ENCODE measurements around the gene C16orf74.

The C16orf74 gene

GRCh38 chr16:85720302-85720637 lies 30.6 kb downstream of the C16orf74 start:
- no peaks in the 10 kb centered on the region for H3K79me2 ChIP-seq (ENCODE audit: low read length)

GRCh38 chr16:85719605-85720301 lies 31.1 kb downstream of the C16orf74 start:
- H3K4me3 ChIP-seq (ENCODE audit: low read length) = no peak overlapping the region
- H3K79me2 ChIP-seq (ENCODE audit: low read length) = no peaks in the 10 kb centered on the region
- no peaks in the 10 kb centered on the region for H3K4me1 ChIP-seq (ENCODE audit: low read length)
- H2AFZ ChIP-seq (ENCODE audit: low read length) = no peak overlapping the region
- no peak for DNase-seq
- H3K9me2 ChIP-seq (replicated peaks; ENCODE audit: insufficient read depth, low read length) = no peaks in the 10 kb centered on the region
- no peak overlapping the region for H3K27ac ChIP-seq (ENCODE audit: low read length)
- H3F3A ChIP-seq (ENCODE audit: insufficient read depth, low read length) = no peaks in the 10 kb centered on the region
- no peaks in the 10 kb centered on the region for H3K9me3 ChIP-seq (replicated peaks; ENCODE audit: insufficient read depth, low read length)
- H3K9ac ChIP-seq (ENCODE audit: low read length) = no peak overlapping the region
- peaks cover 24% of the 10 kb centered on the region; the same call in 1 of the 2 replicates for H3K27me3 ChIP-seq (replicated peaks; ENCODE audit: insufficient read depth, low read length)
- H3K36me3 ChIP-seq (replicated peaks; ENCODE audit: insufficient read depth, low read length) = no peaks in the 10 kb centered on the region
- H3K4me2 ChIP-seq (ENCODE audit: low read depth, low read length) = no peak overlapping the region
- no peaks in the 10 kb centered on the region for H4K20me1 ChIP-seq (ENCODE audit: insufficient read depth, low read length)
- TF ChIP-seq, protein P1, sequence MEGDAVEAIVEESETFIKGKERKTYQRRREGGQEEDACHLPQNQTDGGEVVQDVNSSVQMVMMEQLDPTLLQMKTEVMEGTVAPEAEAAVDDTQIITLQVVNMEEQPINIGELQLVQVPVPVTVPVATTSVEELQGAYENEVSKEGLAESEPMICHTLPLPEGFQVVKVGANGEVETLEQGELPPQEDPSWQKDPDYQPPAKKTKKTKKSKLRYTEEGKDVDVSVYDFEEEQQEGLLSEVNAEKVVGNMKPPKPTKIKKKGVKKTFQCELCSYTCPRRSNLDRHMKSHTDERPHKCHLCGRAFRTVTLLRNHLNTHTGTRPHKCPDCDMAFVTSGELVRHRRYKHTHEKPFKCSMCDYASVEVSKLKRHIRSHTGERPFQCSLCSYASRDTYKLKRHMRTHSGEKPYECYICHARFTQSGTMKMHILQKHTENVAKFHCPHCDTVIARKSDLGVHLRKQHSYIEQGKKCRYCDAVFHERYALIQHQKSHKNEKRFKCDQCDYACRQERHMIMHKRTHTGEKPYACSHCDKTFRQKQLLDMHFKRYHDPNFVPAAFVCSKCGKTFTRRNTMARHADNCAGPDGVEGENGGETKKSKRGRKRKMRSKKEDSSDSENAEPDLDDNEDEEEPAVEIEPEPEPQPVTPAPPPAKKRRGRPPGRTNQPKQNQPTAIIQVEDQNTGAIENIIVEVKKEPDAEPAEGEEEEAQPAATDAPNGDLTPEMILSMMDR (IDR thresholded peaks at IDR 0.05; ENCODE audit: low read length) = no peak
- no peak for TF ChIP-seq EZH2phosphoT487 (IDR thresholded peaks at IDR 0.05; ENCODE audit: low read length)
- TF ChIP-seq EZH2 (optimal IDR thresholded peaks at IDR 0.05; ENCODE audit: low read depth, low read length) = no peak

More at GRCh38 chr16:85720302-85720637, 30.6 kb downstream of the C16orf74 start:
- no peak for DNase-seq
- Histone ChIP-seq H3K27me3 (replicated peaks; ENCODE audit: insufficient read depth, low read length) (peaks cover 23% of the 10 kb centered on the region; the same call in 1 of the 2 replicates), H3K36me3 (replicated peaks; ENCODE audit: insufficient read depth, low read length) (no peaks in the 10 kb centered on the region), H3K4me3 (ENCODE audit: low read length) (no peak overlapping the region), H3F3A (ENCODE audit: insufficient read depth, low read length) (no peaks in the 10 kb centered on the region), H3K9me2 (replicated peaks; ENCODE audit: insufficient read depth, low read length) (no peaks in the 10 kb centered on the region), H3K9ac (ENCODE audit: low read length) (no peak overlapping the region), H3K4me2 (ENCODE audit: low read depth, low read length) (no peak overlapping the region), H3K27ac (ENCODE audit: low read length) (no peak overlapping the region), H3K4me1 (ENCODE audit: low read length) (no peaks in the 10 kb centered on the region), H4K20me1 (ENCODE audit: insufficient read depth, low read length) (no peaks in the 10 kb centered on the region), H3K9me3 (replicated peaks; ENCODE audit: insufficient read depth, low read length) (no peaks in the 10 kb centered on the region), H2AFZ (ENCODE audit: low read length) (no peak overlapping the region)
- TF ChIP-seq, protein P1 (IDR thresholded peaks at IDR 0.05; ENCODE audit: low read length) = no peak
- no peak for TF ChIP-seq EZH2 (optimal IDR thresholded peaks at IDR 0.05; ENCODE audit: low read depth, low read length)
- no peak for TF ChIP-seq EZH2phosphoT487 (IDR thresholded peaks at IDR 0.05; ENCODE audit: low read length)

DNA sequence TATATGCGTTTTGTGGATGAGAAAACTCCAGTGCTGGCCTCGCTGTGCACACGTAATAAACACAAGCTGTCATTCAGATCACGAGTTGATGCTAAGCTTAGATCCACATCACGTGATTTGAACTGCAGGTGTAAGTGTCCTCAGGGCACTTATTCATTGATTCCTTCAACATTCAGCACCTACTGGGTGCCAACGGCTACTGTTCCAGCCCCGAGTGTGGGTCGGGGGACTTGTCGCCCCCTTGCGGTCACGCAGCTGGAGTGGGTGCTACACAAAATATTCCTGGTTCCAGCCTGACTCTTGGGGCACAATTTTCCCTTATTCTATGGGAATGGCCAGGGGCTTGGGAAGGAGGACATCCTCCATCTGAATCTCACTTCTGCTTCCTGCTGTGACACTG lies 32.2 kb downstream of the C16orf74 start:
- H3K9me2 ChIP-seq (replicated peaks; ENCODE audit: insufficient read depth, low read length) = no peaks in the 10 kb centered on the region
- H4K20me1 ChIP-seq (ENCODE audit: insufficient read depth, low read length) = no peaks in the 10 kb centered on the region
- no peaks in the 10 kb centered on the region for H3K79me2 ChIP-seq (ENCODE audit: low read length)
- no peaks in the 10 kb centered on the region for H3F3A ChIP-seq (ENCODE audit: insufficient read depth, low read length)
- DNase-seq = peak; percentile 7
- H3K4me2 ChIP-seq (ENCODE audit: low read depth, low read length) = no peak overlapping the region
- H2AFZ ChIP-seq (ENCODE audit: low read length) = no peak overlapping the region
- peaks cover 22% of the 10 kb centered on the region; the same call in 1 of the 2 replicates for H3K27me3 ChIP-seq (replicated peaks; ENCODE audit: insufficient read depth, low read length)
- H3K27ac ChIP-seq (ENCODE audit: low read length) = no peak overlapping the region
- H3K4me3 ChIP-seq (ENCODE audit: low read length) = no peak overlapping the region
- no peaks in the 10 kb centered on the region for H3K4me1 ChIP-seq (ENCODE audit: low read length)
- TF ChIP-seq, protein P1 (IDR thresholded peaks at IDR 0.05; ENCODE audit: low read length) = peak; percentile 49
- TF ChIP-seq EZH2phosphoT487 (IDR thresholded peaks at IDR 0.05; ENCODE audit: low read length) = no peak
- no peaks in the 10 kb centered on the region for H3K36me3 ChIP-seq (replicated peaks; ENCODE audit: insufficient read depth, low read length)
- H3K9me3 ChIP-seq (replicated peaks; ENCODE audit: insufficient read depth, low read length) = no peaks in the 10 kb centered on the region
- H3K9ac ChIP-seq (ENCODE audit: low read length) = no peak overlapping the region
